MCF 10A (cell line): ENCODE results near the gene CD79A. TPM values are rescaled to one million over a fixed set of nuclear protein-coding genes. Genes with fewer than 3 reads are reported as not detected.

Source experiments
- BruUV-seq: library from RNA; stranded (reverse); fragments of 400-500 nt; replicated peaks from 2 replicates; lab custom pipeline; 2021; lab: Mats Ljungman, UMichigan
- CTCF ChIA-PET: fragments of 300-600 bp; sonication (Branson Sonifier 250); formaldehyde crosslinking; extraction: SDS; loops from one replicate; lab custom pipeline; 2021; ENCODE audit warnings: antibody characterized with exemption, inconsistent platforms; lab: Yijun Ruan, JAX
- POLR2A ChIA-PET: fragments of 300-600, 350-650 bp; sonication (Branson Sonifier 250); formaldehyde crosslinking; extraction: SDS; loops from one replicate; lab custom pipeline; 2020; ENCODE audit warnings: antibody characterized with exemption, inconsistent platforms; lab: Yijun Ruan, JAX
- DNase-seq: peaks from one replicate; pipeline ENCODE4 v3.0.0-alpha.2; 2018; ENCODE audit not compliant: unreplicated experiment
- H3K27ac Mint-ChIP-seq: one replicate; pipeline ENCODE4 v1.8.0; 2022; ENCODE audit warnings: mild to moderate bottlenecking, low read depth, mixed read lengths; ENCODE audit not compliant: unreplicated experiment
- H3K27me3 Mint-ChIP-seq: one replicate; pipeline ENCODE4 v1.8.0; 2022; ENCODE audit warnings: mixed read lengths; ENCODE audit not compliant: insufficient read depth, unreplicated experiment
- H3K36me3 Mint-ChIP-seq: one replicate; pipeline ENCODE4 v1.8.0; 2022; ENCODE audit warnings: mild to moderate bottlenecking, moderate library complexity, mixed read lengths; ENCODE audit not compliant: insufficient read depth, unreplicated experiment
- H3K4me1 Mint-ChIP-seq: one replicate; pipeline ENCODE4 v1.8.0; 2022; ENCODE audit warnings: mixed read lengths; ENCODE audit not compliant: insufficient read depth, unreplicated experiment
- H3K4me3 Mint-ChIP-seq: one replicate; pipeline ENCODE4 v1.8.0; 2022; ENCODE audit warnings: mild to moderate bottlenecking, moderate library complexity, mixed read lengths; ENCODE audit not compliant: unreplicated experiment
- H3K9me3 Mint-ChIP-seq: one replicate; pipeline ENCODE4 v1.8.0; 2022; ENCODE audit warnings: mixed read lengths; ENCODE audit not compliant: unreplicated experiment
- intact Hi-C: fragments of 100-400 bp; cut with micrococcal nuclease; formaldehyde crosslinking; loops from 2 replicates; pipeline ENCODE4 v1.14.1; 2022
- total RNA-seq: library from RNA; stranded (reverse); gene quantifications from 2 replicates; pipeline ENCODE4 v1.2.3, GENCODE V29; 2022
- TF ChIP-seq, protein P1 (sequence below): fragments of 200-600 bp; IDR thresholded peaks from one replicate; pipeline ENCODE4 v1.8.0; 2022; ENCODE audit warnings: antibody characterized with exemption, mild to moderate bottlenecking; ENCODE audit not compliant: unreplicated experiment

CD79A gene
- total RNA-seq, 1 experiment from 2014 or later, result not detected

DNA sequence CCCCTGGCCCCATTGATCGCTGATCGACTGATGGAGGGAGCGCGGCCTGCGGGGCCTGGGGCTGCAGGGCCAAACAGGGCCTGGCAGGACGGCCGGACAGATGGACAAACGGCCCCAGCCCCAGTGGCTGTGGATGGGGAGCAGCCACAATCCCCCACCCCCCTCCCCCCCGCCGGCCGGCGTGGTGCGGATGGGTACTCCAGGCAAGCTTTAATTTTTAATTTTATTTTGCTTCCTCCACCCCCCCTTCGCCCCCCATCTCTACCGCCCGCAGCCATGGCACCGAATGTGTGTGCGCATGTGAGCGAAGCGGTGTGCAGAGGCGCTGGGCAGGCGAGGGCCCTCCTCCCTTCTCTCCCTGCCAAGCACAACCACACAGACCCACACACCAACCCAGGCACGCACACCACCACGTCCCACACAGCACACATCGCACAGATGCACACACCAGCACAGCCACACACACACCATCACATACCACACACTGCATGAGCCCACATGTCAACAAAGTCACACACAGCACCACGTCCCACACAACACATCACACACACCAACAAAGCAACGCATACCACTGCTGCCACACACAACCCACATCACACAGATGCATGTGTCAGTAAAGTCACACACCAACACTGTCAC lies 38.8 kb downstream of the CD79A start:
- intact Hi-C loops, result no loop called here
- Mint-ChIP-seq H3K4me1 (no peaks in the 10 kb centered on the region), H3K27me3 (peaks cover 1% of the 10 kb centered on the region), H3K27ac (no peak overlapping the region), H3K9me3 (no peaks in the 10 kb centered on the region), H3K36me3 (no peaks in the 10 kb centered on the region), H3K4me3 (no peak overlapping the region)
- no peak for DNase-seq
- TF ChIP-seq, protein P1, sequence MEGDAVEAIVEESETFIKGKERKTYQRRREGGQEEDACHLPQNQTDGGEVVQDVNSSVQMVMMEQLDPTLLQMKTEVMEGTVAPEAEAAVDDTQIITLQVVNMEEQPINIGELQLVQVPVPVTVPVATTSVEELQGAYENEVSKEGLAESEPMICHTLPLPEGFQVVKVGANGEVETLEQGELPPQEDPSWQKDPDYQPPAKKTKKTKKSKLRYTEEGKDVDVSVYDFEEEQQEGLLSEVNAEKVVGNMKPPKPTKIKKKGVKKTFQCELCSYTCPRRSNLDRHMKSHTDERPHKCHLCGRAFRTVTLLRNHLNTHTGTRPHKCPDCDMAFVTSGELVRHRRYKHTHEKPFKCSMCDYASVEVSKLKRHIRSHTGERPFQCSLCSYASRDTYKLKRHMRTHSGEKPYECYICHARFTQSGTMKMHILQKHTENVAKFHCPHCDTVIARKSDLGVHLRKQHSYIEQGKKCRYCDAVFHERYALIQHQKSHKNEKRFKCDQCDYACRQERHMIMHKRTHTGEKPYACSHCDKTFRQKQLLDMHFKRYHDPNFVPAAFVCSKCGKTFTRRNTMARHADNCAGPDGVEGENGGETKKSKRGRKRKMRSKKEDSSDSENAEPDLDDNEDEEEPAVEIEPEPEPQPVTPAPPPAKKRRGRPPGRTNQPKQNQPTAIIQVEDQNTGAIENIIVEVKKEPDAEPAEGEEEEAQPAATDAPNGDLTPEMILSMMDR, result no peak
- BruUV-seq, result no TSS peak
- ChIA-PET POLR2A (no interaction called here), CTCF (interaction anchor here (0.6 kb wide), 1 partner anchor 37 kb away, joined by 3 read pairs; no protein-coding TSS in a partner anchor)

DNA sequence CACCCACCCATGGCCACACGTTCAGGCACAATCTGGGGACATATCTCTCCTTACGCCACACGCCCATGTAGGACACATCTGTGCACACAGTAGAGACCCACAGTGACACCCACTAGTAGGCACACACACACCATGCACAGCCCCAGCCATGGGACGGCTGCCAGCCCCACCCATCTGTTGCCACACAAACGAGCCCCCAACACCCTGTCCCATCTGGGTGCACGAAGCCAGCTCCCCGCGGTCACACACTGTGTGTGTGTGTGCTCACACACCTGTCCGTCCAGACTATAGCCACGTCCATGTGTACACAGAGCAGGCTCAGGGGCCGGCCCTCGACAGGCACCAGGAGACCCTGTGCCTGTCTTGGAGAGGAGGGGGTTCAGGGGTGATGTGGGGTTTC lies 40.6 kb downstream of the CD79A start:
- CTCF ChIA-PET, result no interaction called here
- BruUV-seq, result no TSS peak
- H3K27me3 Mint-ChIP-seq, result peaks cover 19% of the 10 kb centered on the region
- H3K4me3 Mint-ChIP-seq, result no peak overlapping the region
- DNase-seq, result no peak
- intact Hi-C loops, result no loop called here
- no peaks in the 10 kb centered on the region for H3K9me3 Mint-ChIP-seq
- POLR2A ChIA-PET, result no interaction called here
- H3K36me3 Mint-ChIP-seq, result no peaks in the 10 kb centered on the region
- TF ChIP-seq, protein P1, result no peak
- H3K4me1 Mint-ChIP-seq, result no peaks in the 10 kb centered on the region
- no peak overlapping the region for H3K27ac Mint-ChIP-seq

DNA sequence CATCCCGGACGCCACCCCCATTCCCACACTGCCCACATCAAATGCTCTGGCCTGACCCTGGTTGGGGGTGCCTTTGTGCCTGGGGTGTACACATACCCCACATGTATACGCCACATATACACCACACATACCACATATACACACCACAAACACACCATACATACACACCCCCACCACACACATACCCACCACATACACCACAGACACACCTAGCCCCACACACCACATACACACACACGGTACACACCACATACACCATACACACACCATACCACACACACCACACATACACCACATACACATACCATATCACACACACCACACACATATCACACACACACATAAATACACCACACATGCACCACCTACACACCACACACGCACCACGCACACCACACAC lies 41.0 kb downstream of the CD79A start:
- no TSS peak for BruUV-seq
- POLR2A ChIA-PET, result no interaction called here
- CTCF ChIA-PET, result no interaction called here
- peaks cover under 1% of the 10 kb centered on the region for H3K4me1 Mint-ChIP-seq
- no peak for DNase-seq
- no peak overlapping the region for H3K27ac Mint-ChIP-seq
- no peaks in the 10 kb centered on the region for H3K9me3 Mint-ChIP-seq
- intact Hi-C loops, result no loop called here
- no peaks in the 10 kb centered on the region for H3K36me3 Mint-ChIP-seq
- H3K4me3 Mint-ChIP-seq, result no peak overlapping the region
- TF ChIP-seq, protein P1, result no peak
- peaks cover 23% of the 10 kb centered on the region for H3K27me3 Mint-ChIP-seq

DNA sequence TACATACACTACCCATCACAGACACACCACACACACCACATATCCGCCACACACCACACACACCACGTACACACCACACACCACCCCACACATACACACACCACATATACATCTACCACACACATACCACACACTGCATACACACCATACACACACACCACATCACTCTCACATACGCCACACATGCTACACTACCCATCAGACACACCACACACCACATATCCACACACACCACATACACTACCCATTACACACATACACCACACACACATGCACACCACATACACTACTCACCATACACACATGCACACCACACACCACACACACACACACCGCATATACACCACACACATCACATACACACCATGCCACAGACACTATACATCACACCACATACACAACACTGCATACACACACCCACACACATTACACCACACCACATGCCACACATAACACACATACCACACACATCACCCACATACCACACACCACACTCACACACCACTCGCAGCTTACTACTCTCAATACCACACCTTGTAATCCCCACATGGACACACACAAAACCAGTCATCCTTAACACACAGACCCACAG lies 41.7 kb downstream of the CD79A start:
- ChIA-PET POLR2A (interaction anchor here (1.2 kb wide), 1 partner anchor 12 kb away, joined by 4 read pairs; no protein-coding TSS in a partner anchor), CTCF (interaction anchor here (0.9 kb wide), 1 partner anchor 32 kb away, joined by 3 read pairs; no protein-coding TSS in a partner anchor)
- intact Hi-C loops, result no loop called here
- H3K27ac Mint-ChIP-seq, result no peak overlapping the region
- no peaks in the 10 kb centered on the region for H3K36me3 Mint-ChIP-seq
- no TSS peak for BruUV-seq
- peaks cover 5% of the 10 kb centered on the region for H3K4me1 Mint-ChIP-seq
- no peak for DNase-seq
- TF ChIP-seq, protein P1, result no peak
- no peaks in the 10 kb centered on the region for H3K9me3 Mint-ChIP-seq
- no peak overlapping the region for H3K4me3 Mint-ChIP-seq
- peaks cover 30% of the 10 kb centered on the region for H3K27me3 Mint-ChIP-seq
